Smooth muscle cell of bladder (primary cell): ENCODE measurements around the gene DDX59. TPM values are rescaled to one million over a fixed set of nuclear protein-coding genes. Genes with fewer than 3 reads are reported as not detected.

Experiments
- total RNA-seq: library from RNA; depleted of rRNA; stranded (reverse); fragments of >200 nt; gene quantifications from 2 replicates; pipeline ENCODE4 v1.2.3, GENCODE V29; 2014

Gene DDX59
- 15.4 and 15.6 TPM in 2 replicates for total RNA-seq

GRCh38 chr1:200669314-200670241 lies at the start of gene DDX59:
DDX59 (minus strand) TSS chr1:200669907; CDS start chr1:200666740, 3,167 bp downstream.

GRCh38 chr1:200620273-200621131 lies 49.2 kb downstream of the DDX59 start, which contains the start of gene KIF14:
KIF14 (minus strand) TSS chr1:200620751; CDS start chr1:200618723, 2,028 bp downstream.

Other genes starting within 250 kb of the DDX59 start
- 1.2 and 1.3 TPM in 2 replicates for gene KIF14, start 49.2 kb downstream of the DDX59 start, total RNA-seq
- gene CAMSAP2, start 69.0 kb upstream of the DDX59 start, total RNA-seq, result 19.5 and 19.9 TPM in 2 replicates
- not detected in 2 replicates for gene GPR25, start 203.1 kb upstream of the DDX59 start, total RNA-seq
- under 0.01 and 0.18 TPM in 2 replicates for gene INAVA, start 225.0 kb upstream of the DDX59 start, total RNA-seq